Left lobe of liver (tissue), 2 donors: Measurements from ENCODE around the gene PACSIN1. TPM values are rescaled to one million over a fixed set of nuclear protein-coding genes. Genes with fewer than 3 reads are reported as not detected.

Experiments used
- ATAC-seq: fragments of 200-7000 bp; cut with Tn5 transposase; one replicate; pipeline ENCODE4 v1.9.1; 2020; ENCODE audit warnings: mild to moderate bottlenecking, moderate library complexity
- DNase-seq: peaks from one replicate; pipeline ENCODE4 v3.0.0-alpha.2; 2020; ENCODE audit warnings: low spot score
- total RNA-seq: library from RNA; stranded (reverse); gene quantifications from one replicate; pipeline ENCODE4 v1.2.1, GENCODE V29; 2021
- donor health status: DM: no; HTN: no; CAD: no; lungs with moderate emphysema.
- donor health status: DM: no; HTN: yes; CAD: no.

PACSIN1 gene
- total RNA-seq, 1 donor from 2014 or later: not detected

- no peak for ATAC-seq
- no peak for DNase-seq
Measured at GRCh38 chr6:34513646-34514045, 47.8 kb downstream of the PACSIN1 start.

GRCh38 chr6:34514112-34514511 is 48.2 kb downstream of the PACSIN1 start:
- no peak for ATAC-seq
- no peak for DNase-seq

DNA sequence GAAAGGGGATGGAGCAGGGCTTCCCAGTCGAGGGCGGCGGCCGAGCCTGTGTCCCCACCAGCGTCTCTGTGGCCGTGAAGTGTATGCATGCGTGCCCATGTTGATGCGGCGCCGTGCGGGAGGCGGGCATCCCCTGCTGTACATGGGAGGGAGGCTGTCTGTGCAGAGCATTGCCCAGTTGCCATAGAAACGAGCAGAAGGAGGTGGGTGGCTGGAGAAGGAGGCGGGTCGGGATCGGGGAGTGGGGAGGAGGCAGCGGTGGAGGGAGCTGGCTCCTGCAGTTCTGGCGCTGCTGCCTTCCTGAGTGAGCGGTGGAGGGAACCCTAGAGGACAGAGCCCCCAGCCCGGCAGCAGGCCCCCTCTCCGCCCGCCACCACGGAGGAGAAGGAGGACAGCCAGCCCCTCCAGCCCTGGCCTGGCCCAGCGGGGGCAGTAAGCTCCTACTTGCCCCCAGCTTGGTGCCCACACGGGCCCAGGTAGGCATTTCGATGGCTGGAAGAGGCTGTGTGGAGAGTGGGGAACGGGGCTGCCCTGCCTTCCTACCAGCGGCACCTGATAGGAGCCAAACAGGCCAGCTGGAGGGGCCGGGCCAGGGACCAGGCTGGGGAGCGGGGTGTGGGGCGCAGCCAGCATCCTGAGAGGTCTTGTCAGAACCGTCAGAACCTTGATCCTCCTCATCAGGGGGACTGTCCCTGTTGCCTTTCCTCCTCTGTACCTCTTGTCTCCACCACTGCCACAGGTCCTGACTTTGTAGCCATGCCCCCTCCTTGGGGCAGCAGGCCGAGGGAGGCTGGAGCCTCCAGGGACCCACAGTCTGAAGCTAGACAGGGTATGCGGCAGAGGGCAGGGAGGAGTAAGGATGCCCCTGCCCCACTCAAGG is 49.0 kb downstream of the PACSIN1 start:
- ATAC-seq (no peak), DNase-seq (no peak)

DNA sequence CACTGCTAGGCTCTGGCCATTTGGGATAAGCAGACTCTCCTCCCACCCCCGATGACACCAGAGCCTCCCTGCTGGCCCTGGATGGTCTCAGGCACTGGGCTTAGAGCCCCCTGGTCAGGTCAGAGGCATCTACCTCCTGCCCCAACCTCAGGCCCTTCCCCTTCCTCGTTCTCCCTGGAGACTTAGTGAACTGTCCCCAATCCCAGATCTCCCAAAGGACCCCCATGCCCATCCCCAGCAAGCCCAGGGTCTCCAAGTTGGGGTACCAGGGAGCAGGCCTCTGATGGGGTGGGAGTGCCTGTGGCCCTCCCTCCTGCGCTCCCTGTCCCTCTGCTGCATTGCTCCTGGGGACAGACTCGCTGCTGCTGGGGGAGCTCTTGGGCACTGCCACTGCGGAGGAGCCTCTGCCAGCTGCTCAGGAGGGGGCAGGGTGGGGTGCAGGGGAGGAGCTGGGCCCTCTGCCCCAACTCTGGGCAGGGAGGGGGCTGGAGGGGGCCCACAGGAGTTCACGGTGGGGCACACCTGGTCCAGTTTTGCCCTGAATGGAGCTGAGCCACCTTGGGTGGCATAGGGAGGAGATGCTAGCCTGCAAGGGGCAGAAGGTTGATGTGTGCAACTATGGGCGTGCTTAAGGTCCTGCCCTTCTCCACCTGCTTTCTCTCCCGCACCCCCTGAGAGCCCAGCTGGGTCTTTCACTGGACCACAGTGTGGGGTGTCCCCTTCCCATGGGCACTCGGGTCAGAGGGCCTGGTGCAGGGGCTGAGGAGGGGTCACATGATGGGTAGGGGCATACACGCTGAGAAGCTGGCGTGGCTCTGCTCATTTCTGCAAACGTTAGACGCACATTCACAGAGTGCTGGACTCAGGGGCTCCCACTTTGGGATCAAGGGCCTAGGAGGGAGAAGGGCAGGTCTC is 49.9 kb downstream of the PACSIN1 start:
- DNase-seq: no peak
- ATAC-seq: no peak

GRCh38 chr6:34516391-34517324 is 50.8 kb downstream of the PACSIN1 start:
- DNase-seq (no peak), ATAC-seq (no peak)

GRCh38 chr6:34517461-34517881 is 51.6 kb downstream of the PACSIN1 start:
- DNase-seq: no peak
- no peak for ATAC-seq

DNA sequence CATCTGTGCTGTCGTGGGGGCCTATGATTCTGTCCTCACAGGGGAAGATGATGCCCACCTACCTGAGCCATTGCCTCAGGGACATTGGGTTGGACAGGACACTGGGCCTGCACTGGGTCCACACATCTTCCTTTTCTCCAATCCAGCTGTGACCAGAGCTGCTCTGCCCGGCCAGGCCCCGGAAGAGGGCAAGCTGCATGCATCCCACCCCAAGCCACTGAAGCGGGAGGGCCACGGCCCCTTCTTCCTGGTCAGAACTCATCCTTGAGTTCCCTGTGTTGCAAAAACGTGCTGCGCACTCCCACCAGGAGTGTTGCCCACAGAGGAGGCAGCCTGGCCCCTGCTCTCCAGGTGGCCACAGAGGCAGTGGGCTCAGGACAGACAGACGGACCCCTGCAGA is 52.1 kb downstream of the PACSIN1 start:
- DNase-seq (no peak), ATAC-seq (no peak)

DNA sequence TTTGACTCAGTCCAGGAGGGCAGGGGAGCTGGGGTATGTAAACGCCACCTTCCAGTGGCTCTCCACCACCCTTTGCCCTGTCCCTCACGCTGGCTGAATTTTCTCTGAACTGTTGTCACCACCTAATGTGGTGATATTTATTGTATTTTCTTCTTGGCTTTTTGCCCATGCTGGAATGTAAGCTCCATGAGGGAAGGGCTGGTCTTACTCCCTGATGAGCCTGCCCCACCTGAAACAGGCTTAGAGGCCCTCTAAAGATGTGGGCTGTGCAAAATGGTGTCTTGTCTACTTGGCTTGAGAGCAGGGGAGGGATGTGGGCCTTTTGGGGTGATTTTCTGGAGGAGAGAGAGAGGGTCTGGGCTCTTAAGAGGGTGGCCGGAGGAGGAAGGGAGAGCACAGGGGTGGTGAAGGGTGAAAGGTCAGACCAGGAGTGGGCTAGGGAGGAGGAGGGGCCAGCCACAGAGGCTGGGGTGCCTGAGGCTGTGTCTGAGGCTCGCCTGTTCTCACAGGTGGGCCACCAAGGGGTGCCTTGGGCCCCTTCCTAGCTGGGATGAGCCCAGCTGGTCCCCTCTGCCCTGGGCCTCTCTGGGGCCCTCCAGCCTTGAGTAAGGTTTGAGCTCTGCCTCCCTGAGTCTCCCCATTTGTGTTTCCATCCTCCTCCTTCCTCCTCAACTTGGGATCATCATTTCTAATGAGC is 52.9 kb downstream of the PACSIN1 start:
- ATAC-seq (no peak), DNase-seq (no peak)

GRCh38 chr6:34519971-34520644 is 54.2 kb downstream of the PACSIN1 start:
- ATAC-seq: no peak
- no peak for DNase-seq

DNA sequence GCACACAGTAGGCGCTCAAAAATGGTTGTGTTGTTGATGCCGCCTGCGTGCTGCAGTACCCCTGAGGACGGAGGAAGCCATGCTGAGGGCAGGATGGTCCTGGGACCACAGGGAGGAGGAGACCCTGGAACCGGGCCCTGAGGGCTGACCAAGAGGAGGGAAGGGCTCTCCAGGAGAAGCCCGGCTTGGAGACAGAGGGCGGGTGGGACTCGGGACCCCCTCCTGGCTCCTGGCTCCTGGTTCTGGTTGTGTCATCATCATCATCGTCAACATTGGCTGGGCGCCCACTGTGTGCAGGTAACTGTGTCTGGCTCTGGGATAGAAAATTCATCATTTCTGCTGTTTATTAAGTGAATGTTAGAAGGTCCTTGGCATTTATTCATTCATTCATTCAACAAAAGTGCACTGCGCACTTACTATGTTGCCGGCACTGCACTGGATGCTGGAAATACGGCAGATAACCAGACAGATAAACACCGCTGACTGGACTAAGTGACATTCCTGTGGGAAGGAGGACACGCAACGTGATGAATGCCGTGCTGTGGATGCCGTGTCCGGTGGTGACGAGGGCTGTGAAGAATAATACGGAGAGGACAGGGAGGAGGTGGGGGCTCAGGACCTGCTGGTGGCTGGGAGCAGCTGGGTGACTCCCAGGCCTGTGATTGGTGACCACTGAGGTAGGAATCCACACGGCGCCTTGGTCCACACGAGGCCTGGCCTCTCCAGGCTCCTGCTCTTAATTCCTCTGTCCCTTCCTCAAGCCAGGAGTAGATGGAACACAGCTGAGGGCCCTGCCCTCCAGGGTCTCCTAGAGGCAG is 55.0 kb downstream of the PACSIN1 start:
- no peak for DNase-seq
- ATAC-seq: no peak

DNA sequence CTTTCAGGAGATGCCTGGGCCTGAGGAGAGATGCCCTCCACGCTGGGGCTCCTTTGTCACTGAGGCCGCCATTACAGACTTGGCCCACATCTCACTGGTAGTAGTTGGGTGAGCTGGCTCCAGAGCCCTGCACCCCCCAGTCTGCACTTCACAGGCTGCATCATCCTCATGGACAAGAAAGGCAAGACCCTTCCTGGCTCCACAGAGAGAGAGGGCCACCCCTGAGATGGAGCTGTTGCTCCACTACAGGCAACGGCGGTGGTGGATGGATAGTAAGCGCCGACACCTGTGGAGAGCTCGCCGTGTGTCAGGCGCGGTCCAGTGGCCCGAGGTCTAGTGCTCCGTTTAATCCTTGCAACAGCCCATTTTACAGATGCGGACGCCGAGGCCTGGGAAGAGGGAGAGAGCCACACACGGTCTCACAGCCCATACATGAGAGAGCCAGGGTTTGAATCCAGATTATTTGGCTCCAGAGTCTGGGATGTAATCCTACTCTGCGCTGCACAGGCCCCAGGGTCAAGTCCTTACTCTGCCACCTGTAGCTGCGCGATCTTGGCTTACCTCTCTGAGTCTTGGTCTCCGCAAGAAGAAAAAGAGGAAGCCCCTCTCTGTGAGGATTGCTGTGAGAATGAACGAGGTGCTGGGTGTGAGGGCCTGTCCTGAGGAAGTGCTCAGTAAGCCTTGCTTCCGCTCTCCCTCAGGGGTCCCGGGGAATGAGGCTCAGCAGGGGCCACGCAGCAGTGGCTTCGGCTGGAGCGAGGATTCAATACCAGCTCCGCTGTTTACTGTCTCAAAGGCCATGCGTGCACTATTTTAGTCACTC is 55.8 kb downstream of the PACSIN1 start:
- ATAC-seq (no peak), DNase-seq (no peak)

- no peak for ATAC-seq
- DNase-seq: no peak
Measured at GRCh38 chr6:34522761-34523160, 56.9 kb downstream of the PACSIN1 start.

GRCh38 chr6:34523441-34524206 is 57.7 kb downstream of the PACSIN1 start:
- ATAC-seq (no peak), DNase-seq (no peak)

DNA sequence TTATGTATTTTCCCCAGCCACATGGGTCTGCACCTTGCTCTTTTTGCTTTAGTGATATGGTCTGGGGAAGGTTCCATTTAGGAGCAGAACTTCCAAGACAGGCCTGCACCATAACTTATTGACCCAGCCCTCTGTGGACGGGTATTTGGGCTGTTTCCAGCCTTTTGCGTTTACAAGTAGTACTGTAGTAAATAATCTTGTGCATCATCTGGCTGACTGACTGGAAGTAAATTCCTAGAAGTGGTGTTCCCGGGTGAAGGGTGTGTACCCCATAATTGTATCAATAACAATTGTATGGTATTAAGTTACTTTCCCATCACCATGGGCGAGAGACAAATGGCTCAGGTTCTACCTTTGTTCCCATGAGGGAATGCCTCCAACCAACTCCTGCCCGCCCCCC is 58.6 kb downstream of the PACSIN1 start:
- ATAC-seq (no peak), DNase-seq (no peak)

GRCh38 chr6:34524971-34525370 is 59.1 kb downstream of the PACSIN1 start:
- no peak for DNase-seq
- no peak for ATAC-seq

DNA sequence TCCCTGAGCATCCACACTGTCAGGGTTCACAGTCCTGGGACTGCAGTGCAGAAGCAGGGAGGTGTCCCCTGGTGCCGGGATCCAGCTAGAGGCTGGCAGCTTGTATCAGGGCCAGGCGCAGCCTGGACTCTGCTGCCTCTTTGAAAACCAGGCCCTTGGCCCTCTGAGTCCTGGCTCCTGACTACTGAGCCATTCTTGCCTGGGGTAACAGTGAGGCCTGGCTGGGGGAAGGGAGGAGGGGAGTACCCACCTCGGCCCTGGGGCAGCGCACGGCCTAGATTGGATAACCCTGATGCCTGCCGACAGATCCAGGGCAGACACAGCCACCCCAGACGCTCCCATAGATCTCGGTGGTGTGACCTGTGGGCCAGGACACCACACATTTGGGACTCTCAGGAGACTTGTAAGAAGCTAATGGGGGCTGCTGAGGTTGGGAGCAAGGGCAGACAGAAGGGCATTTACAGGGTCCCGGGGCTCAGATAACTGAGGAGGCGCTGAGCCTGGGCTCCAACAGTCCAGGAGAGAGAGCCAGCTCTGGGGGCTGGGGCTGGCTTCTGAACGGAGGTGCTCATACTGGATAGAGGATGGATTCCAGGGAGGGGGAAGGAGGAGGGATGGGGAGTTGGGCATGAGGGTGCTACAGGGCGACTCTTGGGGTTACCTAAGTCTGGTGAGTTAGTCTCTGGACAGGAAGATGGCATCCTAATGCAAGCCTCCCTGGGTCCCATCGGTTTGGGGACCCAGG is 59.7 kb downstream of the PACSIN1 start:
- no peak for DNase-seq
- no peak for ATAC-seq
